ENCODE data around the gene KCNN1.

GRCh38 chr19:17996826-17997316 is 30.0 kb downstream of the KCNN1 start:
- TF ChIP-seq EZH2 (IDR thresholded peaks at IDR 0.05; ENCODE audit: insufficient read depth, low read length) (peak; percentile 25), CTCF (IDR thresholded peaks at IDR 0.05; ENCODE audit: insufficient read depth, low read depth, low read length) (peak; percentile 77)
